ENCODE measurements around the gene CAPSL.

DNA sequence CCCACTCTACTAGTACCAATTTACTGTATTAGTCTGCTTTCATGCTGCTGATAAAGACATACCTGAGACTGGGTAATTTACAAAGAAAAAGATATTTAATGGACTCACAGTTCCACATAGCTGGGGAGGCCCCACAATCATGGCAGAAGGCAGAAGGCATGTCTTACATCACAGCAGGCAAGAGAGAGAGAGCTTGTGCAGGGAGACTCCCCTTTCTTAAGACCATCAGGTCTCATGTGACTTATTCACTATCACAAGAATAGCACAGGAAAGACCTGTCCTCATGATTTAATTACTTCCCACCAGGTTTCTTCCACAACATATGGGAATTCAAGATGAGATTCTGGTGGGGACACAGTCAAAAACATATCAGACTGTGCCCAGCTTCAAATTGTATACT, 41.3 kb upstream of the CAPSL start:
- TF ChIP-seq, protein P1, sequence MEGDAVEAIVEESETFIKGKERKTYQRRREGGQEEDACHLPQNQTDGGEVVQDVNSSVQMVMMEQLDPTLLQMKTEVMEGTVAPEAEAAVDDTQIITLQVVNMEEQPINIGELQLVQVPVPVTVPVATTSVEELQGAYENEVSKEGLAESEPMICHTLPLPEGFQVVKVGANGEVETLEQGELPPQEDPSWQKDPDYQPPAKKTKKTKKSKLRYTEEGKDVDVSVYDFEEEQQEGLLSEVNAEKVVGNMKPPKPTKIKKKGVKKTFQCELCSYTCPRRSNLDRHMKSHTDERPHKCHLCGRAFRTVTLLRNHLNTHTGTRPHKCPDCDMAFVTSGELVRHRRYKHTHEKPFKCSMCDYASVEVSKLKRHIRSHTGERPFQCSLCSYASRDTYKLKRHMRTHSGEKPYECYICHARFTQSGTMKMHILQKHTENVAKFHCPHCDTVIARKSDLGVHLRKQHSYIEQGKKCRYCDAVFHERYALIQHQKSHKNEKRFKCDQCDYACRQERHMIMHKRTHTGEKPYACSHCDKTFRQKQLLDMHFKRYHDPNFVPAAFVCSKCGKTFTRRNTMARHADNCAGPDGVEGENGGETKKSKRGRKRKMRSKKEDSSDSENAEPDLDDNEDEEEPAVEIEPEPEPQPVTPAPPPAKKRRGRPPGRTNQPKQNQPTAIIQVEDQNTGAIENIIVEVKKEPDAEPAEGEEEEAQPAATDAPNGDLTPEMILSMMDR (IDR thresholded peaks at IDR 0.05), result no peak
- no peak for TF ChIP-seq POLR2A (IDR thresholded peaks at IDR 0.05)

Measured in uterus (tissue), 2 donors.